BJ (cell line): ENCODE measurements around the gene FCHSD2. TPM values are rescaled to one million over a fixed set of nuclear protein-coding genes. Genes with fewer than 3 reads are reported as not detected.
"Not testable (repeated sequence)": the region's sequence is repeated elsewhere in the genome, so short reads cannot be mapped to it uniquely, and the experiment has no call there.

Experiments used
- CTCF ChIA-PET: fragments of 350-600 bp; formaldehyde crosslinking; extraction: SDS; loops from one replicate; lab custom pipeline; 2021; ENCODE audit warnings: antibody characterized with exemption, inconsistent platforms; lab: Yijun Ruan, JAX
- POLR2A ChIA-PET: fragments of 300-600 bp; sonication (Branson Sonifier 250); formaldehyde crosslinking; extraction: SDS; loops from one replicate; lab custom pipeline; 2021; ENCODE audit warnings: antibody characterized with exemption; lab: Charles Lee
- DNase-seq: peaks from one replicate; pipeline ENCODE4 v3.0.0-alpha.2; 2011; ENCODE audit warnings: low read depth
- H3K27me3 ChIP-seq: 2 replicates; pipeline ENCODE4 v1.6.0; 2011; ENCODE audit warnings: low read length; ENCODE audit not compliant: control insufficient read depth, insufficient read depth
- H3K36me3 ChIP-seq: 2 replicates; pipeline ENCODE4 v1.5.1; 2011; ENCODE audit warnings: low read length; ENCODE audit not compliant: control insufficient read depth, insufficient read depth
- H3K4me3 ChIP-seq: 2 replicates; pipeline ENCODE4 v1.5.1; 2011; ENCODE audit warnings: low read depth, mild to moderate bottlenecking, control low read depth, low read length
- polyA plus RNA-seq: library from polyadenylated mRNA; depleted of rRNA; stranded (reverse); fragments of >200 nt; gene quantifications from 2 replicates; pipeline ENCODE4 v1.2.3, GENCODE V29; 2011
- TF ChIP-seq, protein P1 (sequence below): IDR thresholded peaks from 2 replicates; pipeline ENCODE4 v1.5.1; 2011; ENCODE audit warnings: low read depth, mild to moderate bottlenecking, control low read depth, inconsistent platforms, low read length, moderate library complexity; ENCODE audit not compliant: insufficient read depth

FCHSD2 gene
- polyA plus RNA-seq, 1 experiment, result 24.9 TPM

DNA sequence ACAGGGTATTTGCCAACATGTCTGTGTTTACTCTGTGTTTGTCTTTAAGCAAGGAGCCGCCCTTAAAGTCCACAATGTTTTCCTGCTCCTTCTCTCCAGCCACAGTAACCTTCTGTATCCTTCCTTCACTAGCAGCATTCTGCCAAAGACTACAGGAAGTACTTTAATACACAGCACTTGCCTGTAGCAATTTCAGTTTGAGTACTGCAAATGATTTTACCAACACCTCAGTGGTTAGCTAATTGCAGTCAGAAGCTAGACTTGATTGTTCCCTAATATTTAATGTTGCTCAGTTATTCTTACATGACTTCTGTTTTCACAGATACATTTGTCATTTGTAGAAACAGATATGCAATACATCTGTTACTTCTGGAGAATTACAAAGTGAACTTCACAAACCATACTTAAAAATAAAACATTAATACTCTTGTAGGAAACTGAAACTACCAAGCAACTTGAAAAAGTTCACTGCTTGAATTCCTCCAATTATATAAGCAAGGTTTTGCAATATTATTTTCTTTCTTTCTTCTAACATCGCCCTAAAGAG is 69.1 kb downstream of the FCHSD2 start:
- Histone ChIP-seq H3K36me3 (no peaks in the 10 kb centered on the region), H3K27me3 (no peaks in the 10 kb centered on the region), H3K4me3 (no peak overlapping the region)
- TF ChIP-seq, protein P1, sequence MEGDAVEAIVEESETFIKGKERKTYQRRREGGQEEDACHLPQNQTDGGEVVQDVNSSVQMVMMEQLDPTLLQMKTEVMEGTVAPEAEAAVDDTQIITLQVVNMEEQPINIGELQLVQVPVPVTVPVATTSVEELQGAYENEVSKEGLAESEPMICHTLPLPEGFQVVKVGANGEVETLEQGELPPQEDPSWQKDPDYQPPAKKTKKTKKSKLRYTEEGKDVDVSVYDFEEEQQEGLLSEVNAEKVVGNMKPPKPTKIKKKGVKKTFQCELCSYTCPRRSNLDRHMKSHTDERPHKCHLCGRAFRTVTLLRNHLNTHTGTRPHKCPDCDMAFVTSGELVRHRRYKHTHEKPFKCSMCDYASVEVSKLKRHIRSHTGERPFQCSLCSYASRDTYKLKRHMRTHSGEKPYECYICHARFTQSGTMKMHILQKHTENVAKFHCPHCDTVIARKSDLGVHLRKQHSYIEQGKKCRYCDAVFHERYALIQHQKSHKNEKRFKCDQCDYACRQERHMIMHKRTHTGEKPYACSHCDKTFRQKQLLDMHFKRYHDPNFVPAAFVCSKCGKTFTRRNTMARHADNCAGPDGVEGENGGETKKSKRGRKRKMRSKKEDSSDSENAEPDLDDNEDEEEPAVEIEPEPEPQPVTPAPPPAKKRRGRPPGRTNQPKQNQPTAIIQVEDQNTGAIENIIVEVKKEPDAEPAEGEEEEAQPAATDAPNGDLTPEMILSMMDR, result no peak
- peak; percentile 4 for DNase-seq
- CTCF ChIA-PET, result no interaction called here
- POLR2A ChIA-PET, result no interaction called here

DNA sequence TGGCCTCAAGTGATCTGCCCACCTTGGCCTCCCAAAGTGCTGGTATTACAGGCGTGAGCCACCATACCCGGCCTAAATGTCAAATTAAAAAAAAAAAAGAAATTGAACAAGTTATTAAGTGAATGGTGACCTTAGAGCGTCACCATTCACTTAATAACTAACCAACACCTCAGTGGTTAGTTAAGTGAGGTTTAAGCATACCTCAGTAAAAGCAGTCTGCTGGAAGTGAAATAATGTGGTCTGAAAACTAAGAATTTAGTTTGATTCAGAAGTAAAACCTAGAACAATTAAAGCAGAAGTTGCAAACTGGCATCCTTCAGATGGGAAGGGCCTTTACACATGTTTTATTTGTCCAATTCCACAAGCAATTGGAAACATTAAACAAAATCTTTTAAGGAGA is 71.5 kb downstream of the FCHSD2 start:
- Histone ChIP-seq H3K36me3 (no peaks in the 10 kb centered on the region), H3K27me3 (no peaks in the 10 kb centered on the region), H3K4me3 (no peak overlapping the region)
- ChIA-PET POLR2A (no interaction called here), CTCF (no interaction called here)
- no peak for DNase-seq
- TF ChIP-seq, protein P1, result no peak

DNA sequence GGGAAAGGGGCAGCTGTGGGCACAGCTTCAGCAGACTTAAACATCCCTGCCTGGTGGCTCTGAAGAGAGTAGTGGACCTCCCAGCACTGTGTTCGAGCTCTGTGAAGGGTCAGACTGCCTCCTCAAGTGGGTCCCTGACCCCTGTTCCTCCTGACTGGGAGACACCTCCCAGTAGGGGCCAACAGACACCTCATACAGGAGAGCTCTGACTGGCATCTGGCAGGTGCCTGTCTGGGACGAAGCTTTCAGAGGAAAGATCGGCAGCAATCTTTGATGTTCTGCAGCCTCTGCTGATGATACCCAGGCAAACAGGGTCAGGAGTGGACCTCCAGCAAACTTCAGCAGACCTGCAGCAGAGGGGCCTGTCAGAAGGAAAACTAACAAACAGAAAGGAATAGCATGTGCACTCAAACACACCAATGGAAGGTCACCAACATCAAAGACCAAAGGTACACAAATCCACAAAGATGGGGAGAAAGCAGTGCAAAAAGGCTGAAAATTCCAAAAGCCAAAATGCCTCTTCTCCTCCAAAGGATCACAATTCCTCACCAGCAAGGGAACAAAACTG is 80.2 kb downstream of the FCHSD2 start:
- H3K4me3 ChIP-seq, H3K27me3 ChIP-seq, DNase-seq, POLR2A ChIA-PET, H3K36me3 ChIP-seq: not testable (repeated sequence)
- CTCF ChIA-PET, result interaction anchor here (1.3 kb wide), 1 partner anchor 14 kb away, joined by 3 read pairs; no protein-coding TSS in a partner anchor

DNA sequence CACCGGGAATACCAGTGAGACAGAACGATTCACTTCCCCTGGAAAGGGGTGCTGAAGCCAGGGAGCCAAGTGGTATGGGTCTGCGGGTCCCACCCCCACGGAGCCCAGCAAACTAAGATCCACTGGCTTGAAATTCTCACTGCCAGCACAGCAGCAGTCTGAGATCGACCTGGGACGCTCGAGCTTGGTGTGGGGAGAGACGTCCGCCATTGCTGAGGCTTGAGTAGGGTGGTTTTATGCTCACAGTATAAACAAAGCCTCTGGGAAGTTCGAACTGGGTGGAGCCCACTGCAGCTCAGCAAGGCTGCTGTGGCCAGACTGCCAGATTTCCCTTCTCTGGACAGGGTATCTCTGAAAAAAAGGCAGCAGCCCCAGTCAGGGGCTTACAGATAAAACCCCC is 80.7 kb downstream of the FCHSD2 start:
- H3K4me3 ChIP-seq, H3K36me3 ChIP-seq, POLR2A ChIA-PET, H3K27me3 ChIP-seq, DNase-seq: not testable (repeated sequence)
- CTCF ChIA-PET, result interaction anchor here (1.3 kb wide), 1 partner anchor 13 kb away, joined by 3 read pairs; no protein-coding TSS in a partner anchor

DNA sequence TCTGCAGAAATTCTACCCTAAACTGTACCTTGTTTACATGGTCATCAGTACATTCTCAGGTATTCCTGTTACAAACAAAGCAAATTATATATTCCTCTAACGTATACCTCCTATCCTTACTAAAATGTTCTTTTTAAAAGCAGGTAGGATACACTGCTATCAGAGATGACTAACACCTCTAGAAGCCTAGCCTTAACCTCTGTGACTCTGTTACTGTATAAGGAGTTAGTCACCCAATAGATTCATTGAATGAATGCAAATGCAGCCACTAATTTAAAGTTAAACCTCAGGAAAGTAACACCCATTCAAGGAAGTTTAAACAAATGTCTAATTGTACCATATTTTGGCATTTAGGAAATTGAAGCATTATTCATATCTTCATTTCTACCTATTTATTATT is 82.2 kb downstream of the FCHSD2 start:
- no peak for DNase-seq
- TF ChIP-seq, protein P1, result no peak
- ChIA-PET POLR2A (no interaction called here), CTCF (no interaction called here)
- no peaks in the 10 kb centered on the region for H3K27me3 ChIP-seq
- H3K4me3 ChIP-seq, result no peak overlapping the region
- H3K36me3 ChIP-seq, result no peaks in the 10 kb centered on the region; the same call in 1 of the 2 replicates

DNA sequence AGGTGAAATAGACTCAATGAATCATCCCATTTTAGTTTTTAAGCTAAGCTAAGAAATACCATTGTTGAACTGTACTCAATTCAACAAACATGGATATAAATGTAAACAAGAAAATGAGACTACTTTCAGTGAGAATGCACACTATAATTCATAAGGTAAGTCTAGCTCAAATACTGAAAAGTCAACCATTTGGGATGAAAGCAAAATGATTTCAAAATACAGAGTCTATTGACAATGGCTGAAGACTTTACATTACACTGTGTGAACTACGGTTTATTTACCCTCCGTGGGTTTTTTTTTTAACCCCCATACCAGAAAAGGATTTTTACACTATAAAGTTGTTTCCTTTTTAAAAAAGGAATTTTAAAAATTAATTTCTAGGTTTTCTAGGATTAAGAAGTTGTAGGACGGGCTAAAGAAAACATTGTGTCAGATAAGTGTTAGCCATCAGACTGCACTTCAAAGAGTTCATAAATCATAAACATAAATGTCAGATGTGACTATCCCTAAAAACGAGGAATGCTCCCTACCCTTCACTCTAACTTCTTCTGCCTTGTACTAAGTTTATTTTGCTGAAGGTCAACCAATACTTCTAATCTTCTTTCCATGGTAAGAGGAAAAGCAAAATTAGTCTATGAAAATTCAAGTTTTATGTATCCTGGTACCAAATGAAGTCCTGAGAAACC is 83.0 kb downstream of the FCHSD2 start:
- no peaks in the 10 kb centered on the region for H3K27me3 ChIP-seq
- CTCF ChIA-PET, result no interaction called here
- DNase-seq, result no peak
- TF ChIP-seq, protein P1, result no peak
- no peaks in the 10 kb centered on the region; the same call in 1 of the 2 replicates for H3K36me3 ChIP-seq
- no peak overlapping the region for H3K4me3 ChIP-seq
- POLR2A ChIA-PET, result no interaction called here
